Colonic mucosa (tissue), 4 donors: ENCODE data around the gene HDHD5. TPM values are rescaled to one million over a fixed set of nuclear protein-coding genes. Genes with fewer than 3 reads are reported as not detected.
A peak's percentile ranks its signal among the peaks of the same experiment; 100 is the strongest.

Experiments
- DNase-seq: peaks from one replicate; pipeline ENCODE4 v3.0.0-alpha.2; 2020
- H3K27ac ChIP-seq: fragments of 200-600 bp; one replicate; pipeline ENCODE4 v1.8.0; 2021
- H3K27me3 ChIP-seq: fragments of 200-600 bp; one replicate; pipeline ENCODE4 v1.8.0; 2021
- H3K36me3 ChIP-seq: fragments of 200-600 bp; one replicate; pipeline ENCODE4 v1.8.0; 2021
- H3K4me1 ChIP-seq: fragments of 200-600 bp; one replicate; pipeline ENCODE4 v1.8.0; 2021; ENCODE audit warnings: mild to moderate bottlenecking
- H3K4me3 ChIP-seq: fragments of 200-600 bp; one replicate; pipeline ENCODE4 v1.8.0; 2021
- H3K9ac ChIP-seq, 2 donors: one replicate each; pipeline ENCODE4 v1.7.0; 2013; ENCODE audit warnings: control low read depth in 2 of 2, low read depth in 2 of 2, low read length in 2 of 2
- H3K9me3 ChIP-seq: fragments of 200-600 bp; one replicate; pipeline ENCODE4 v1.8.0; 2021
- intact Hi-C: fragments of 100-400 bp; cut with DNase I; formaldehyde crosslinking; loops from one replicate; pipeline ENCODE4 v1.14.1; 2022
- total RNA-seq, 2 donors: library from RNA; stranded (reverse); fragmentation: NEBNext Ultra II Directional in 1 of 2; extraction: Animal tissue kit (Norgen Biotek cat#: 25700) in 1 of 2; gene quantifications; one replicate each; pipeline ENCODE4 v1.2.1, GENCODE V29; 2021
- TF ChIP-seq, protein P1 (sequence below): fragments of 200-600 bp; IDR thresholded peaks from one replicate; pipeline ENCODE4 v1.8.0; 2022; ENCODE audit warnings: antibody characterized with exemption, mild to moderate bottlenecking
- donor health status: healthy.
- donor health status: DM: no; HTN: no; CAD: no.
- donor health status: DM: no; HTN: no; CAD: no.

HDHD5 gene
- total RNA-seq, 2 donors from 2014 or later: 38.1 to 50.0 TPM

DNA sequence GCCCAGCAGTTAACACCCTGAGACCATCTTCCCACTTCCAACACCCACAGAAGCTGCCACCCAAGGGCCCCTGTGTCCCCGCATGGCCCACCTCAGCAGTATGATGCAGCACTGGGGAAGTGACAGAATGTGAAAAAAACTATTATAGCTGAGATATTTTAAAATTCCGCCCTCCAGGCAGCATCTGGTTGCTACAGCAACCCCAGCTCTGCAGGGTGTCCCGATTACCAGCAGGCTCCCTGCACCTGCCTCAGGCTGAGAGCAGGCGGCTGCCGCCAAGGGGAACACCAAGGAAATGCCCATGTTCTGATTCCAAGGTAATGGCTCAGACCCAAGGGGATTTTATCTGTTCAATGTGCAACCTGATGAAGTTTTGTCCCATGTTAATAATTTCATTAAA, 27.4 kb downstream of the HDHD5 start:
- intact Hi-C loops: no loop called here
- H3K4me3 ChIP-seq: no peak overlapping the region
- TF ChIP-seq, protein P1, sequence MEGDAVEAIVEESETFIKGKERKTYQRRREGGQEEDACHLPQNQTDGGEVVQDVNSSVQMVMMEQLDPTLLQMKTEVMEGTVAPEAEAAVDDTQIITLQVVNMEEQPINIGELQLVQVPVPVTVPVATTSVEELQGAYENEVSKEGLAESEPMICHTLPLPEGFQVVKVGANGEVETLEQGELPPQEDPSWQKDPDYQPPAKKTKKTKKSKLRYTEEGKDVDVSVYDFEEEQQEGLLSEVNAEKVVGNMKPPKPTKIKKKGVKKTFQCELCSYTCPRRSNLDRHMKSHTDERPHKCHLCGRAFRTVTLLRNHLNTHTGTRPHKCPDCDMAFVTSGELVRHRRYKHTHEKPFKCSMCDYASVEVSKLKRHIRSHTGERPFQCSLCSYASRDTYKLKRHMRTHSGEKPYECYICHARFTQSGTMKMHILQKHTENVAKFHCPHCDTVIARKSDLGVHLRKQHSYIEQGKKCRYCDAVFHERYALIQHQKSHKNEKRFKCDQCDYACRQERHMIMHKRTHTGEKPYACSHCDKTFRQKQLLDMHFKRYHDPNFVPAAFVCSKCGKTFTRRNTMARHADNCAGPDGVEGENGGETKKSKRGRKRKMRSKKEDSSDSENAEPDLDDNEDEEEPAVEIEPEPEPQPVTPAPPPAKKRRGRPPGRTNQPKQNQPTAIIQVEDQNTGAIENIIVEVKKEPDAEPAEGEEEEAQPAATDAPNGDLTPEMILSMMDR: no peak
- H3K27ac ChIP-seq: no peak overlapping the region
- no peaks in the 10 kb centered on the region for H3K36me3 ChIP-seq
- H3K9me3 ChIP-seq: no peaks in the 10 kb centered on the region
- H3K4me1 ChIP-seq: no peaks in the 10 kb centered on the region
- H3K27me3 ChIP-seq: no peaks in the 10 kb centered on the region
- H3K9ac ChIP-seq: no peak overlapping the region
- DNase-seq: no peak

DNA sequence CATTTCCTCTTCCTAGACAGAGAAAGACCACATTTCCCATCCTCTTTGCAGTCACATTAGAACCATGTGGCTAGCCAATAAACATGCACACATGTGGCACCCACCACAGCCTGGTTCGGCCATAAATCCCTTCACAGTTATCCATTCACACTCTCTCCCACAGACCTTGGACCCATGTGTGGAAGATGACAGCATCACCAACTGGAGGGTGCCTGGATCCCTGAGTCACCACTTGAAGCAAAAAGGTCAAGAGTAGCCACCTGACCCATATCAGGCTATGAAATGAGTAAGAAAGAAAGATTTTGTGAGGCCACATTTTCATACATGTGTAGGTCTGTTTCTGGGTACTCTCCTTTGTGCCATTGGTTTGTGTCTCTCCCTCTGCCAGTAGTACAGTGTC, 28.9 kb downstream of the HDHD5 start:
- DNase-seq: no peak

DNA sequence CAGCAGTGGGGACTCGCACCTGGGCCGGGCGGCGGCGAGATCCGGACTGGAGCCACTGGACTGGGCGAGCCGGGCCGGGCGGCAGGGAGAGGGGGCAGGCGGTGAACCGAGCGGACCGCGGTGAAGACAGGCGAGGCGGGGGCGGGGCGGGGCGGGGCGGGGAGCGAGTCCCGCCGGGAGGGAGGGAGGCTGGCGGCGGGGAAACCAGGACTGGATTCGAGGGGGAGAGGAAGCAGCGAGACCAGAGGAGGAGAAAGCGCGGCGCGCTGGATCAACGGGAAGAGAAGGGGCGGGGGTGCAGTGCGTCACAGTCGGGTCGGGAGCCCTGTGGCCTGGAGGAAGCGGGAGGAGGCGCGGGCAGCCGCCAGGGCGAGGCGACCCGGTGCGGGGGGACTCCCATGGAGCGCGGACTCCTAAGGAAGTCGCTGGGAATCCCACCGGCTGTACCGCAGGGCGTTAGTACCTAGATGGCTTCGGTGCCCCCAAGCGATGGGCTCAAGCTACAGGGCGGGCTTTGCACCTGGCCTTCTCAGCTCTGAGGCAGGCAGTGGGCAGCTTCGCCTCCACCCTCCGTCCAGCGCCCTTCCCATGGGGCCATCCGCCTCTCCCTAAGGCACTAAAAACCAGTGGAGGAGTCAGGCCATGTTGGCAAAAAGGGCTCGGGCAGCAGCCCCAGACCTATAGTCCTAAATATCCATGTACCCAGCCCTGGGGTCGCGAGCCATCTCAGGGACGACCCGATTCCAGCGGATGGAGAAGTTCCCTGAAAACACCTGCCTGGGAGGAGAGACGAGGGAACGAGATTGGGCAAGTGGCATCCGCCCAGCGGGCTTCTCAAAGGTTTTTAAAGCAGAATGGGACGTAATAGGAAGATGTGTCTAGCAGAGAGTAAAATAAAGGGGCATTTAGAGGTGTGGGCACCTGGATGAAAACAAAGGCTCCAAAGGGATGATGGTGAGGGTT, 37.6 kb downstream of the HDHD5 start, which contains the start of gene TMEM121B:
TSS of gene TMEM121B (minus strand) at position 128 of the 963 bp plus-strand sequence. CDS start 233 bp downstream, outside the sequence.
- Histone ChIP-seq H3K27me3 (peaks cover 27% of the 10 kb centered on the region), H3K4me3 (peak within 1 kb of the TSS; percentile 52)
- intact Hi-C loops: no loop called here

More for the DNA sequence above, 28.9 kb downstream of the HDHD5 start:
- intact Hi-C loops: no loop called here
- Histone ChIP-seq H3K9ac (no peak overlapping the region), H3K4me1 (no peaks in the 10 kb centered on the region), H3K36me3 (no peaks in the 10 kb centered on the region), H3K9me3 (no peaks in the 10 kb centered on the region), H3K4me3 (no peak overlapping the region), H3K27ac (no peak overlapping the region), H3K27me3 (no peaks in the 10 kb centered on the region)
- TF ChIP-seq, protein P1: no peak

DNA sequence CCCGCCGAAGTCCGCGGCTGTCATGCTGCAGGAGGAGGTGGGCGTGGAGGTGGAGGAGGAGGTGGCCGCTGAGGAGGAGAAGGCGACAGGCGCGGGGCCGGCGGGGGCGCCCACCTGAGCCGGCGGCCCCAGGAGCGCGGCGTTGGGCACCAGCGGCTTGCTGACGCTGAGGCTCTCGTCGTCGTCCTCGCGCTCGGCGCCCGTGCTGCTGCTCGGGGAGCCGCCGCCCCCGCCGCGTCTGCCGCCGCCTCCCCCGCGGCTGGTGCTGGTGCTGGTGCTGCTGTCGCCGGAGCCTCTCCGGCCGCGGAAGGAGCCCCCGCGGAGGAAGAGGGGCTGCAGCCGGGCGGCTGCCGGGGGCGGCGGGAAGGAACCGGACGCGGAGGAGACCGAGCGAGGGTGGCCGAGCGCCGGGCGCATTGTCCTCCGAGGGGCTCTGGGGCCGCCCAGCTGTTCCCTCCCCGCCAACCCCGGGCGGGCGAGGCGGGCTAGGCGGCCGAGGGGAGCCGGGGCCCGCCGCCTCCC, 38.3 kb downstream of the HDHD5 start:
- intact Hi-C loops: no loop called here
- Histone ChIP-seq H3K4me3 (peak overlapping the region; percentile 52), H3K27ac (no peak overlapping the region), H3K27me3 (peaks cover 27% of the 10 kb centered on the region), H3K4me1 (no peaks in the 10 kb centered on the region), H3K36me3 (no peaks in the 10 kb centered on the region), H3K9me3 (no peaks in the 10 kb centered on the region), H3K9ac (no peak overlapping the region)
- TF ChIP-seq, protein P1: no peak
- no peak for DNase-seq

More for the DNA sequence above, 37.6 kb downstream of the HDHD5 start, which contains the start of gene TMEM121B:
- TF ChIP-seq, protein P1: no peak
- Histone ChIP-seq H3K9ac (peak within 1 kb of the TSS in 1 of 2 donors; percentile 4), H3K4me1 (no peaks in the 10 kb centered on the region), H3K36me3 (no peaks in the 10 kb centered on the region), H3K27ac (no peak within 1 kb of the TSS), H3K9me3 (no peaks in the 10 kb centered on the region)
- no peak for DNase-seq

DNA sequence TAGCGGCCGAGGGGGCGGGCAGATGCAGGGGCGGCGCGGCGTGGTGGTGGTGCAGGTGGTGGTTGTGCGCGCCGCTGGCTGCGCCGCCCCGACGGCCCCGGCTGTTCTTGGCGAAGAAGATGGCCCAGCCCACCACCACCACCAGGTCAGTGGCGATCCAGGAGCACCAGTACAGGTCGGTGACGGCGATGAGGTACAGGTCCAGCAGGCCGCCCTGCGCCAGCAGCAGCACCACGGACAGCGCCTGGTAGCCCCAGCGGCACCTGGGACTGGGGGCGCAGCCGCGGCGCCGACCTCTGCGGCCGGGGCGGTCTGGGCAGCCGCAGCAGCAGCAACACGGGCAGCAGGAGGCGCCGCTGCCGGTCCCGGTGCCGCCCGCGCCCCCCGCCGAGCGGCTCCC, 38.8 kb downstream of the HDHD5 start:
- Histone ChIP-seq H3K27ac (no peak overlapping the region), H3K4me3 (no peak overlapping the region), H3K36me3 (no peaks in the 10 kb centered on the region), H3K27me3 (peaks cover 27% of the 10 kb centered on the region), H3K9ac (no peak overlapping the region), H3K4me1 (no peaks in the 10 kb centered on the region), H3K9me3 (no peaks in the 10 kb centered on the region)
- DNase-seq: no peak
- intact Hi-C loops: no loop called here
- TF ChIP-seq, protein P1: no peak
